Measurements from ENCODE around the gene P3R3URF. TPM values are rescaled to one million over a fixed set of nuclear protein-coding genes. Genes with fewer than 3 reads are reported as not detected.

P3R3URF gene
- polyA plus RNA-seq, 3 donors: not detected

- Mint-ChIP-seq H3K4me1 (peaks cover 31% of the 10 kb centered on the region), H3K27ac (no peak overlapping the region), H3K36me3 (peaks cover 2 to 3% of the 10 kb centered on the region in 2 donors), H3K4me3 (peak overlapping the region in 1 of 2 donors; percentile 98), H3K27me3 (ENCODE audit: low read depth in 3 of 3) (peaks cover 43 to 59% (median 53%) of the 10 kb centered on the region in 3 donors), H3K9me3 (peaks cover 0 to 18% (median 10%) of the 10 kb centered on the region in 7 donors)
- Histone ChIP-seq H3K4me3 (replicated peaks in 1 of 3; ENCODE audit: low read depth in 2 of 3, low read length in 3 of 3) (no peak overlapping the region), H3K27me3 (ENCODE audit: control insufficient read depth in 2 of 2, insufficient read depth in 2 of 2, low read length in 2 of 2) (peaks cover 39 to 61% of the 10 kb centered on the region in 2 donors), H3K79me2 (ENCODE audit: insufficient read depth, low read length) (no peaks in the 10 kb centered on the region), H4K20me1 (ENCODE audit: insufficient read depth, low read length) (no peaks in the 10 kb centered on the region), H3K27ac (ENCODE audit: low read depth in 1 of 2, low read length in 2 of 2) (no peak overlapping the region), H3K9ac (ENCODE audit: insufficient read depth, low read length, poor library complexity, severe bottlenecking) (no peak overlapping the region), H3K9me3 (replicated peaks in 1 of 2; ENCODE audit: control insufficient read depth in 1 of 2, insufficient read depth in 1 of 2, low read length in 2 of 2) (no peaks in the 10 kb centered on the region), H2AFZ (ENCODE audit: insufficient read depth, low read depth, low read length, poor library complexity, severe bottlenecking) (no peak overlapping the region), H3K4me1 (ENCODE audit: control insufficient read depth in 1 of 2, insufficient read depth in 2 of 2, low read length in 2 of 2) (peaks cover 22 to 29% of the 10 kb centered on the region in 2 donors), H3K36me3 (replicated peaks in 1 of 2; ENCODE audit: control insufficient read depth in 1 of 2, insufficient read depth in 2 of 2, low read length in 2 of 2) (no peaks in the 10 kb centered on the region), H3K4me2 (replicated peaks; ENCODE audit: extremely low read depth, low read length, poor library complexity, severe bottlenecking) (peak overlapping the region; percentile 88)
- no peak for TF ChIP-seq CTCF (IDR thresholded peaks at IDR 0.05)
- intact Hi-C loops (cut with micrococcal nuclease): loop anchor here in 1 of 2 donors (5.0 kb wide), 1 partner anchor 241 kb away; no protein-coding TSS in a partner anchor
- DNase-seq: no peak
- WGBS (ENCODE audit: insufficient coverage): no CpG with 5 or more reads among the region's 10 CpGs
Observed at GRCh38 chr1:46131093-46131492, 45.2 kb downstream of the P3R3URF start.

- H4K20me1 ChIP-seq (ENCODE audit: insufficient read depth, low read length): no peaks in the 10 kb centered on the region
- H3K9me3 ChIP-seq (replicated peaks in 1 of 2; ENCODE audit: control insufficient read depth in 1 of 2, insufficient read depth in 1 of 2, low read length in 2 of 2): no peaks in the 10 kb centered on the region
- H3K27me3 ChIP-seq (ENCODE audit: control insufficient read depth in 2 of 2, insufficient read depth in 2 of 2, low read length in 2 of 2): peaks cover 39 to 60% of the 10 kb centered on the region in 2 donors
- no peak overlapping the region for H3K4me3 ChIP-seq (replicated peaks in 1 of 3; ENCODE audit: low read depth in 2 of 3, low read length in 3 of 3)
- Mint-ChIP-seq H3K36me3 (peaks cover 2 to 3% of the 10 kb centered on the region in 2 donors), H3K27me3 (ENCODE audit: low read depth in 3 of 3) (peaks cover 41 to 59% (median 52%) of the 10 kb centered on the region in 3 donors), H3K9me3 (peaks cover 0 to 18% (median 10%) of the 10 kb centered on the region in 7 donors), H3K4me3 (peak overlapping the region in 1 of 2 donors; percentile 70), H3K27ac (no peak overlapping the region), H3K4me1 (peaks cover 31% of the 10 kb centered on the region)
- intact Hi-C loops (cut with micrococcal nuclease): loop anchor here in 1 of 2 donors (5.0 kb wide), 1 partner anchor 242 kb away; no protein-coding TSS in a partner anchor
- no peak overlapping the region for H2AFZ ChIP-seq (ENCODE audit: insufficient read depth, low read depth, low read length, poor library complexity, severe bottlenecking)
- no peaks in the 10 kb centered on the region for H3K79me2 ChIP-seq (ENCODE audit: insufficient read depth, low read length)
- H3K27ac ChIP-seq (ENCODE audit: low read depth in 1 of 2, low read length in 2 of 2): no peak overlapping the region
- peaks cover 22 to 29% of the 10 kb centered on the region in 2 donors for H3K4me1 ChIP-seq (ENCODE audit: control insufficient read depth in 1 of 2, insufficient read depth in 2 of 2, low read length in 2 of 2)
- TF ChIP-seq CTCF (IDR thresholded peaks at IDR 0.05): no peak
- no peaks in the 10 kb centered on the region for H3K36me3 ChIP-seq (replicated peaks in 1 of 2; ENCODE audit: control insufficient read depth in 1 of 2, insufficient read depth in 2 of 2, low read length in 2 of 2)
- no peak for DNase-seq
- H3K4me2 ChIP-seq (replicated peaks; ENCODE audit: extremely low read depth, low read length, poor library complexity, severe bottlenecking): no peak overlapping the region
- WGBS (ENCODE audit: insufficient coverage): 18% methylated on average over 2 of the region's 5 CpGs
- no peak overlapping the region for H3K9ac ChIP-seq (ENCODE audit: insufficient read depth, low read length, poor library complexity, severe bottlenecking)
Observed at GRCh38 chr1:46130606-46131005, 45.7 kb downstream of the P3R3URF start.
